Measurements from ENCODE around the gene CACNG4.

- no peak for TF ChIP-seq BCL3 (IDR thresholded peaks at IDR 0.05)
- no peak for TF ChIP-seq REST (IDR thresholded peaks at IDR 0.05)
- TF ChIP-seq CTCF (IDR thresholded peaks at IDR 0.05): no peak
- TF ChIP-seq MAX (IDR thresholded peaks at IDR 0.05): no peak
- TF ChIP-seq EP300 (IDR thresholded peaks at IDR 0.05): no peak
- TF ChIP-seq RAD21 (conservative IDR thresholded peaks at IDR 0.05 in 1 of 2, IDR thresholded peaks at IDR 0.05 in 1 of 2): no peak
Observed at GRCh38 chr17:67054011-67054591, 89.6 kb downstream of the CACNG4 start.

Data from A549 (cell line).